ENCODE data around the gene MCUR1. TPM values are rescaled to one million over a fixed set of nuclear protein-coding genes. Genes with fewer than 3 reads are reported as not detected.
A peak's percentile ranks its signal among the peaks of the same experiment; 100 is the strongest.

MCUR1 gene
- total and polyA plus RNA-seq, 2 of the 13 experiments (the other 11 are each of a cell fraction or from before 2014, with no cell fraction given), result 8.0 to 29.6 TPM

DNA sequence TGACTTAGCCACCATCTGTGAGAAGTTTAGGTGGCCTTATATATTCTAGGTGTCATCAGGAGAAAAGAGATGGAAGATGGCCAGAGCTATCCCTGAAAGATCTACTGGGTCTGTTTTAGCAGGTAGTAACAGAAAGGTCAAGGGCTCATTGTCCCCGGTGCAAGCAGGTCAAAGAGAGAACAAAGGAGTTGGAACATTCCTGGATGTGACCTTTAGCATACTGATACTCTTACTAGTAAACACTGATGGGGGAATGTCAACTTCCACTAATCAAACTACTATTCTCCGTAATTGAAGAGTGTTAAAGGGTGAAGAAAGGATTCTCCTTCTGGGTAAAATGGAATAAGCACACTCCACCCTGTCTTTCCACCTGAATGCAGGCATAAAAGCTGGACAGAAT is 4.0 kb upstream of the MCUR1 start (continued):
- TF ChIP-seq, protein P1, sequence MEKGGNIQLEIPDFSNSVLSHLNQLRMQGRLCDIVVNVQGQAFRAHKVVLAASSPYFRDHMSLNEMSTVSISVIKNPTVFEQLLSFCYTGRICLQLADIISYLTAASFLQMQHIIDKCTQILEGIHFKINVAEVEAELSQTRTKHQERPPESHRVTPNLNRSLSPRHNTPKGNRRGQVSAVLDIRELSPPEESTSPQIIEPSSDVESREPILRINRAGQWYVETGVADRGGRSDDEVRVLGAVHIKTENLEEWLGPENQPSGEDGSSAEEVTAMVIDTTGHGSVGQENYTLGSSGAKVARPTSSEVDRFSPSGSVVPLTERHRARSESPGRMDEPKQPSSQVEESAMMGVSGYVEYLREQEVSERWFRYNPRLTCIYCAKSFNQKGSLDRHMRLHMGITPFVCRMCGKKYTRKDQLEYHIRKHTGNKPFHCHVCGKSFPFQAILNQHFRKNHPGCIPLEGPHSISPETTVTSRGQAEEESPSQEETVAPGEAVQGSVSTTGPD (CRISPR knock-in tag; IDR thresholded peaks at IDR 0.05), result no peak
- no peak for TF ChIP-seq HNRNPH1 (optimal IDR thresholded peaks at IDR 0.05; ENCODE audit: low read depth, low read length)
- TF ChIP-seq NFRKB (IDR thresholded peaks at IDR 0.05), result no peak
- no peak for TF ChIP-seq MEIS2 (CRISPR knock-in tag; IDR thresholded peaks at IDR 0.05)
- no peak for TF ChIP-seq ZNF251 (CRISPR knock-in tag; IDR thresholded peaks at IDR 0.05)
- TF ChIP-seq ZNF577 (CRISPR knock-in tag; IDR thresholded peaks at IDR 0.05; ENCODE audit: borderline replicate concordance, low read depth), result no peak
- 0 out of 2 replicates have a peak, but pooled peaks have one; percentile 38 for TF ChIP-seq TBX2 (CRISPR knock-in tag; IDR thresholded peaks at IDR 0.05; ENCODE audit: borderline replicate concordance)
- TF ChIP-seq MED13 (CRISPR knock-in tag; IDR thresholded peaks at IDR 0.05), result no peak
- TF ChIP-seq TCF7 (IDR thresholded peaks at IDR 0.05; ENCODE audit: low read depth), result peak; percentile 90
- TF ChIP-seq ZNF644 (CRISPR knock-in tag; IDR thresholded peaks at IDR 0.05; ENCODE audit: low read depth), result peak; percentile 5; the same call in 1 of the 2 replicates
- no peak for TF ChIP-seq KDM3A (CRISPR knock-in tag; IDR thresholded peaks at IDR 0.05; ENCODE audit: low read depth)
- TF ChIP-seq, protein P2, sequence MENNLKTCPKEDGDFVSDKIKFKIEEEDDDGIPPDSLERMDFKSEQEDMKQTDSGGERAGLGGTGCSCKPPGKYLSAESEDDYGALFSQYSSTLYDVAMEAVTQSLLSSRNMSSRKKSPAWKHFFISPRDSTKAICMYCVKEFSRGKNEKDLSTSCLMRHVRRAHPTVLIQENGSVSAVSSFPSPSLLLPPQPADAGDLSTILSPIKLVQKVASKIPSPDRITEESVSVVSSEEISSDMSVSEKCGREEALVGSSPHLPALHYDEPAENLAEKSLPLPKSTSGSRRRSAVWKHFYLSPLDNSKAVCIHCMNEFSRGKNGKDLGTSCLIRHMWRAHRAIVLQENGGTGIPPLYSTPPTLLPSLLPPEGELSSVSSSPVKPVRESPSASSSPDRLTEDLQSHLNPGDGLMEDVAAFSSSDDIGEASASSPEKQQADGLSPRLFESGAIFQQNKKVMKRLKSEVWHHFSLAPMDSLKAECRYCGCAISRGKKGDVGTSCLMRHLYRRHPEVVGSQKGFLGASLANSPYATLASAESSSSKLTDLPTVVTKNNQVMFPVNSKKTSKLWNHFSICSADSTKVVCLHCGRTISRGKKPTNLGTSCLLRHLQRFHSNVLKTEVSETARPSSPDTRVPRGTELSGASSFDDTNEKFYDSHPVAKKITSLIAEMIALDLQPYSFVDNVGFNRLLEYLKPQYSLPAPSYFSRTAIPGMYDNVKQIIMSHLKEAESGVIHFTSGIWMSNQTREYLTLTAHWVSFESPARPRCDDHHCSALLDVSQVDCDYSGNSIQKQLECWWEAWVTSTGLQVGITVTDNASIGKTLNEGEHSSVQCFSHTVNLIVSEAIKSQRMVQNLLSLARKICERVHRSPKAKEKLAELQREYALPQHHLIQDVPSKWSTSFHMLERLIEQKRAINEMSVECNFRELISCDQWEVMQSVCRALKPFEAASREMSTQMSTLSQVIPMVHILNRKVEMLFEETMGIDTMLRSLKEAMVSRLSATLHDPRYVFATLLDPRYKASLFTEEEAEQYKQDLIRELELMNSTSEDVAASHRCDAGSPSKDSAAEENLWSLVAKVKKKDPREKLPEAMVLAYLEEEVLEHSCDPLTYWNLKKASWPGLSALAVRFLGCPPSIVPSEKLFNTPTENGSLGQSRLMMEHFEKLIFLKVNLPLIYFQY (CRISPR knock-in tag; IDR thresholded peaks at IDR 0.05; ENCODE audit: borderline replicate concordance), result no peak
- no peak for TF ChIP-seq ATF6 (CRISPR knock-in tag; conservative IDR thresholded peaks at IDR 0.05)
- no peak for TF ChIP-seq ZNF749 (CRISPR knock-in tag; IDR thresholded peaks at IDR 0.05; ENCODE audit: borderline replicate concordance)
- TF ChIP-seq, protein P3, sequence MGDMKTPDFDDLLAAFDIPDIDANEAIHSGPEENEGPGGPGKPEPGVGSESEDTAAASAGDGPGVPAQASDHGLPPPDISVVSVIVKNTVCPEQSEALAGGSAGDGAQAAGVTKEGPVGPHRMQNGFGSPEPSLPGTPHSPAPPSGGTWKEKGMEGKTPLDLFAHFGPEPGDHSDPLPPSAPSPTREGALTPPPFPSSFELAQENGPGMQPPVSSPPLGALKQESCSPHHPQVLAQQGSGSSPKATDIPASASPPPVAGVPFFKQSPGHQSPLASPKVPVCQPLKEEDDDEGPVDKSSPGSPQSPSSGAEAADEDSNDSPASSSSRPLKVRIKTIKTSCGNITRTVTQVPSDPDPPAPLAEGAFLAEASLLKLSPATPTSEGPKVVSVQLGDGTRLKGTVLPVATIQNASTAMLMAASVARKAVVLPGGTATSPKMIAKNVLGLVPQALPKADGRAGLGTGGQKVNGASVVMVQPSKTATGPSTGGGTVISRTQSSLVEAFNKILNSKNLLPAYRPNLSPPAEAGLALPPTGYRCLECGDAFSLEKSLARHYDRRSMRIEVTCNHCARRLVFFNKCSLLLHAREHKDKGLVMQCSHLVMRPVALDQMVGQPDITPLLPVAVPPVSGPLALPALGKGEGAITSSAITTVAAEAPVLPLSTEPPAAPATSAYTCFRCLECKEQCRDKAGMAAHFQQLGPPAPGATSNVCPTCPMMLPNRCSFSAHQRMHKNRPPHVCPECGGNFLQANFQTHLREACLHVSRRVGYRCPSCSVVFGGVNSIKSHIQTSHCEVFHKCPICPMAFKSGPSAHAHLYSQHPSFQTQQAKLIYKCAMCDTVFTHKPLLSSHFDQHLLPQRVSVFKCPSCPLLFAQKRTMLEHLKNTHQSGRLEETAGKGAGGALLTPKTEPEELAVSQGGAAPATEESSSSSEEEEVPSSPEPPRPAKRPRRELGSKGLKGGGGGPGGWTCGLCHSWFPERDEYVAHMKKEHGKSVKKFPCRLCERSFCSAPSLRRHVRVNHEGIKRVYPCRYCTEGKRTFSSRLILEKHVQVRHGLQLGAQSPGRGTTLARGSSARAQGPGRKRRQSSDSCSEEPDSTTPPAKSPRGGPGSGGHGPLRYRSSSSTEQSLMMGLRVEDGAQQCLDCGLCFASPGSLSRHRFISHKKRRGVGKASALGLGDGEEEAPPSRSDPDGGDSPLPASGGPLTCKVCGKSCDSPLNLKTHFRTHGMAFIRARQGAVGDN (CRISPR knock-in tag; IDR thresholded peaks at IDR 0.05), result no peak
- no peak for TF ChIP-seq PATZ1 (CRISPR knock-in tag; IDR thresholded peaks at IDR 0.05)
- TF ChIP-seq NFE2L2 (IDR thresholded peaks at IDR 0.05; ENCODE audit: low read length), result no peak
- TF ChIP-seq FOXM1 (CRISPR knock-in tag; IDR thresholded peaks at IDR 0.05), result no peak

All from HepG2 (cell line).